ENCODE results near the gene ILDR2.
A peak's percentile ranks its signal among the peaks of the same experiment; 100 is the strongest.
"Not testable (repeated sequence)": the region's sequence is repeated elsewhere in the genome, so short reads cannot be mapped to it uniquely, and the experiment has no call there.

Gene ILDR2

DNA sequence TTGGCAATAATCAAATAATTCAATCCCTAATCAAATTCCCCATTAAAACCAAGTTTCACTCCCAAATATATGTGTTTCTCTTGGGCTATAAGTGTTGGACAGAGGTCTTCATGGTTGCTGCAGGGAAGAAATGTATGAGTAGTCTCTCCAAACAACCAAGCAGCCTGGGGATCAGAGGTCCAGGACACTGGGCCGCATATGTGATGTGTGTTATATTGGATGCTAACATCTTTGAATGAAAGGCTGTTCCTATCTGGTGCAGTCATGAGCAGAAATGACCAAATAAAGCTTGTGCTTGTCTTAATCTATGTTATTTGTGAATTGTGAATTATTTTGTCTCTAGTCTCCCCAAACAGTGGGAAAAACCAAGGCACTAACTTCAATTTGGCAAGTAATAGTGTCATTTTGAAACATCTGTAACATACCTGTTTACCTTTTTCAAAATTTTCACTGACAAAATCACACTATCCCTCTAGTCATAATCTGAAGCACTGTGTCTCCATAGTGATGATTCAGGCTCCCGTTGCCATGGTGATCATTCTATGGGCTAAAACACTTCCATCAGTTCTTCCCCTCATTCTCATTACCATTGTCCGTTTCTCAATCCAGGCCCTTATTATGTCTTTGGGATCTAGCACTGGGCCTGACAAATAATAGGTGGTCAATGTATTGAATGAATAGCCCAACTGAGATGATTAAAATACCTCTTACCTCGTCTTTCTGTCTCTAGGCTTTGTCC is 86.8 kb downstream of the ILDR2 start:
- no peak for DNase-seq (ENCODE audit: low spot score)

DNA sequence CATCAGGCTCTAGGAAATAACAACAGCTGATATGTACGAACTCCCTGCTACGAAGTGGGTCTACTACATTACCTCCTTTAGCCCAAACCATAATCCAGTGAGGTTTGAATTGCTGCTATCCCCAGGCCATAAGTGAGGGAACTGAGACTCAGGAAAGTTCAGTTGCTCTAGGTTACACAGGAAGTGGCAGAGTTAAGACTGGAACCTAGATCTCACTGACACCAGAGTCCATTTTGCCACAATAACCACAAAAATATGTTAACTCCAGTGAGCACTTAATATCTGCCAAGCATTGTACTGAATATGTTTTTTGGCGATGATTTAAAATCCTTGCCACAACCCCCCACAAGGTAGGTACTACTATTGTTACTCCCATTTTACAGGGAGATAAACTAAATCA is 90.4 kb downstream of the ILDR2 start:
- DNase-seq (ENCODE audit: low spot score) = no peak

DNA sequence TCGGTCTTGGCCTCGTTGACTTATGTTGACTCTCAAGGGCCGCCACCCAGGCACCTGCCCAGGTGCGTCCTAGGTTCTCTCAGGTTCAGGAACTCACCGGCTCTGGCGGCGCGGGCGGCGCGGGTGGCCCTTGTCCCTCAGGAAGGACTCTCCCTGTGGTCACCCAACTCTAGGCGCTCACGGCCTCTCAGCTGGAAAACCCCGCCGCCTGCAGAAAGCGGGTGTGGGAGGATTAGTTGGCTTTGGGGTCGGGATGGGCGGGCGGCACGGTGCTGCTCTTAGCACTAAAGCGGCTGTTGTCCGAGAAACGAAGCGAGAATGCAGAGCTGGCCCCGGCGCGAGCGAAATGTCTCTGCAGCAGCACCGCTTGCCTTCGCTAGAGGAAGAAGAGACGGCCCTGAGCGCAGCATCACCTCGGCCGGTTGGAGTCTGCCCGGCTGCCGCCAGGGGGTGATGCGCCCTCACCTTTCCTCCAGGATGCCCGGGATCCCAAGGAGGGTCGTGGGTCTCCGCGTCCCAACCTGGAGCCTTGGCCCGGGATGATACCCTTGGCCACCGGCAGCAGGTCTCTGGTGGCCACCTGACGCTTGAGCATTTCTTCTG is 91.2 kb downstream of the ILDR2 start:
- DNase-seq (ENCODE audit: low spot score) = peak; percentile 28

- DNase-seq (ENCODE audit: low spot score) = no peak
Measured at GRCh38 chr1:166882893-166883292, 92.4 kb downstream of the ILDR2 start.

DNA sequence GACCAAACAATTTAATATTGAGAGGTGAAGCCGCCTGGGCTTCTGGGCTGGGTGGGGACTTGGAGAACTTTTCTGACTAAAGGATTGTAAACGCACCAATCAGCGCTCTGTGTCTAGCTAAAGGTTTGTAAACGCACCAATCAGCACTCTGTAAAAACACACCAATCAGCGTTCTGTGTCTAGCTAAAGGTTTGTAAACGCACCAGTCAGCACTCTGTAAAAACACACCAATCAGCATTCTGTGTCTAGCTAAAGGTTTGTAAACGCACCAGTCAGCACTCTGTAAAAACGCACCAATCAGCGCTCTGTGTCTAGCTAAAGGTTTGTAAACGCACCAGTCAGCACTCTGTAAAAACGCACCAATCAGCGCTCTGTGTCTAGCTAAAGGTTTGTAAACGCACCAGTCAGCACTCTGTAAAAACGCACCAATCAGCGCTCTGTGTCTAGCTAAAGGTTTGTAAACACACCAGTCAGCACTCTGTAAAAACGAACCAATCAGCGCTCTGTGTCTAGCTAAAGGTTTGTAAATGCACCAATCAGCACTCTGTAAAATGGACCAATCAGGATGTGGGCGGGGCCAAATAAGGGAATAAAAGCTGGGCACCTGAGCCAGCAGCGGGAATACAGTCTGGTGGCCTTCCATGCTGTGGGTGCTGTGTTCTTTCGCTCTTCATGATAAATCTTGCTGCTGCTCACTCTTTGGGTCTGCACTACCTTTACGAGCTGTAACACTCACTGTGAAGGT is 97.0 kb downstream of the ILDR2 start:
- DNase-seq (ENCODE audit: low spot score) = not testable (repeated sequence)

DNA sequence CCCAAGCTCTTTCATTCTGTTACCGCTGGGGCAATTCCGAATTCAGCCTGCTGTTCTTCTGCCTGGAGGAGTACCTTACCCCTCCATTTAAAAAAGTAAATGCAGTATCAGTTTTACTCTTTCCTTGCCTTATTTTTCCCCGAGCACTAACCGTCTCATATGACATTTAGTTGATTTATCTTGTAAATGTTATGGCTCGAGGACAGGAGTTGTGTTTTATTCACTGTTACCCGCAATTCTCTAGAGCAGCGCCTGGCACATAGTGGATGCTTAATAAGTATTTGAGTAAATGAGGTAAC is 98.9 kb downstream of the ILDR2 start:
- no peak for DNase-seq (ENCODE audit: low spot score)

GRCh38 chr1:166875734-166876539 is 99.4 kb downstream of the ILDR2 start, which contains the start of gene TADA1:
TSS of gene TADA1 (minus strand) at chr1:166876264. CDS start at chr1:166876233, 31 bp downstream.
- peak; percentile 99 for DNase-seq (ENCODE audit: low spot score)

- no peak for DNase-seq (ENCODE audit: low spot score)
Measured at GRCh38 chr1:166875302-166875733, 100.0 kb downstream of the ILDR2 start.

GRCh38 chr1:166874464-166874863 is 100.9 kb downstream of the ILDR2 start:
- DNase-seq (ENCODE audit: low spot score) = no peak

DNA sequence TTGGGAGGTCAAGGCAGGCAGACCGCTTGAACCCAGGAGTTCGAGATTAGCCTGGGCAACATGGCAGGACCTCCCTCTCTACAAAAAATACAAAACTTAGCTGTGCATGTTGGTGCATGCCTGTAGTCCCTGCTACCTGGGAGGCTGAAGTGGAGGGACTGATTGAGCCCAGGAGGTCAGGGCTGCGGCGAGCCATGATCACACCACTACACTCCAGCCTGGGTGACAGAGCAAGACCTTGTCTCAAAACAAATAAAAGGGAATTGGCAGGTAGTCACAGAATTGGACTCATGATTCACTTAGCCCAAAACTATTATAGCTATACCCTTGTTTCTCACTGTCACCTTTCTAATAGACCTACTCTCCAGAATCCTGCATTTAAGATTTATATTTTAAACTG is 104.8 kb downstream of the ILDR2 start:
- no peak for DNase-seq (ENCODE audit: low spot score)

DNA sequence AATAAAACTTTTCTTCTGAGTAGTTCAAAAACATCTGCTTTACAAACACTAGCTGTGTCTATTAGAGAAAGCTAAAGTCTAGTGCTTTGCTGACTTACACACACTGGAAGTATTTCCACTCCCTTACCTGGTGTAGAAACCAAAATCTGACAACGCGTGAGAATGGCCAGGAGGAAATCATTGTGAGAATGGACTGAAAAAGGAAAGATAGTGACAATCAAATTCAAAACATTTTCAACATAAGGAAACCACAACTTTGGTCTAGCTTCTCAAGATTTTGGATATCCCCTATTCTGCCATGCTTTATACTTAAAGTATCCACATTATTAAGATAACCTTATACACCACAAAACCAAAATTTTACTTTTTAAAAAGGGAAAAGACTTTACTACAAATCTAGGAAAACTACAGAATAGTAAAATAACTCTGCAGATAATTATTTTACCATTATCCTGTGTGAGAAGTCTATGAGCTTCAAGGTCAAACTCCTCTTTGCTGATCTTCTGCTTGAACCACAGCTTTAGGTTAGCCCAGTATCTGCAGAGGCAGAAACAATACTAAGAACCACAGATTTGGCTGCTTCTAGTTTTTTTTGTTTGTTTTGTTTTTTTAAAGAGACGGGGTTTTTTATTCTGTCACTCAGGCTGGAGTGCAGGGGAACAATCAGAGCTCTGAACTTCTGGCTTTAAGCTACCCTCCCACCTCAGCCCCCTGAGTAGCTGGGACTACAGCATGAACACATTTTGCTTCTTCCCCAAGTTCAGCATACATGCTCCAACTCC is 105.8 kb downstream of the ILDR2 start:
- no peak for DNase-seq (ENCODE audit: low spot score)

DNA sequence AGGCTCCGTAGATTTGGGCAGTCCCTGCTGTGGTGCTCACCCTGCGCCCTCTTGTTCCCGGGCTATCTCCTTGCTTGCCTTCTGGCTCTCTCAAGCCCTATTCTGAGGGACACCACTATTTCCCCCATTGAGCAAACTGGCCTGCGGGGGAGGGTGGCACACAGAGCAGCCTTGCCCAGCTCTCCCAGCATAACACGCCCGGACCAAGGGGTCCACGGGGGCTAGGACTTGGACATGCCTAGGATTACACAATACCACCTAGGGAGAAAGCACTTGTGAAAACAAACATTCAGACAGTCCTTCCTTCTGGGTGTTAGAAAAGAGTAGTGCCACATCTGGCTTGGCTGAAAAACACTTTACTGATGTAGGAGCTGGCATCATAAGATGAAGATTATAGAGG is 106.7 kb downstream of the ILDR2 start:
- DNase-seq (ENCODE audit: low spot score) = no peak

DNA sequence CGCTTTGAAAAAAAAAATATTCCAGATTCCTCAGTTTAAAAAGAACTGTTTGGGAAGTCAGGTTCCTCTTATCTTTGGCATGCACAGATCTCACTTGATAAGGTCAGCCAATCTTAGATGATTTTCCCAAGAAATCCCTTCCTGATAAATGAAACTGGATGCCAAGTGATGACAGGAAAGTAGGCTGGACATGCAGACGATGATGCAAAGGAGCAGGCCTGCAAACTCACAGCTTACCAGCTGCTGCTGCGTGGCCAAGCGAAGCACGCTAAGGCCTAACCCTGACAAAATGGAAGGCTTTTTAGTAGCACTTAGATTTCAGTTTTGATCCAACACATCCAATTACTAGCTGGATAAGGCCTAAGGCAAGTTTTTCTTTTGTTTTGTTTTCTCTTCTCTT is 109.4 kb downstream of the ILDR2 start:
- no peak for DNase-seq (ENCODE audit: low spot score)

DNA sequence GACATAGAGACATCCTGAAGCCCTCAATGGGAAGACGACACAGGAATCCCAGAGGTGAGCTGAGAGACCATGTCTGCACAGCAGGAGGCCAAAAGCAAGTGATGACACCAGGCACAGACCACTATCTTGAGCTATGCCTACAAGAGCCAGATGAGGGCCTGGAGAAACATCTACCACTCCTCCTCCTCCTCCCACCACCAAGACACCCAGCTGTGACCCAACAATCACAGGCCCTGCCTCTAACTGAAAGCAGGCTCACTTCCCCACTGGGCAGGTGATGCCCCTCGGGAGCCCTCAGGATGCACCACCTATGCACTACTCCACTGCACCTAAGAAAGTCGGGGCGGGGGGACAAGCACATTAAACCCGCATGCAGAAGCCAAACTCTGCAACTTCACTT is 115.7 kb downstream of the ILDR2 start:
- DNase-seq (ENCODE audit: low spot score) = no peak

DNA sequence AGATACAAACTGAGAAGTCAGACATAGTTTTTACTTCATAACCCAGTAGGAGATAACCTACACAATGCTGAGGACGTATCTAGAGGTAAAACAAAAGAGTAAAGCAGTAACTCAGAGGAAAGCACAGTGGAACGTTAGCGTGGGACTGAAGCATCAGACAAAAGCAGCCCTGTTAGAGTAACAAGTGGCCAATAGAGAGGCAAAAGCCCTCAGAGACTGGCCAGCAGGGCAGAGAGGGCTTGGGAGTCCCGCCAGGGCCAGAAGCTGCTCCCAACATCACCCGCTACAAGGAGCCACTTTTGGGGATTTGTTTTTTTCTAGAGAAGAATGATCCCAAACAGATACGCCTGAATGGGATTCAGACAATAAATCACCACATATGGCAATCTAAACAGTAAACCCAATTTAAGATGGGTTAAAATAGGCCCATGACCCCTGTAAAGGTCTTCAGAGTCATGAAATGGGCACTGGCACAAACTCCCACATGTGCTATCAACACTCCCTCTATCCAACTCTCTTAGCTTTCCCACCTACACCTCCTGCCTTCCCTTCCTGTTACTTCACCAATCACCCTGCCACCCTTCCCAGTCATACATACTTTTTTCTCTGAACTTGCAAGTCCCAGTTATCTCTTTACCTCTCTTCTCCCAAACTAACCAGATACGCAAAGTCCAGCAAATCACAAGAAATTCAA is 116.5 kb downstream of the ILDR2 start:
- DNase-seq (ENCODE audit: low spot score) = no peak
